ENCODE results near the gene IGF1R. TPM values are rescaled to one million over a fixed set of nuclear protein-coding genes. Genes with fewer than 3 reads are reported as not detected.

IGF1R gene
- total RNA-seq, 1 donor from 2014 or later, result 97.7 TPM

DNA sequence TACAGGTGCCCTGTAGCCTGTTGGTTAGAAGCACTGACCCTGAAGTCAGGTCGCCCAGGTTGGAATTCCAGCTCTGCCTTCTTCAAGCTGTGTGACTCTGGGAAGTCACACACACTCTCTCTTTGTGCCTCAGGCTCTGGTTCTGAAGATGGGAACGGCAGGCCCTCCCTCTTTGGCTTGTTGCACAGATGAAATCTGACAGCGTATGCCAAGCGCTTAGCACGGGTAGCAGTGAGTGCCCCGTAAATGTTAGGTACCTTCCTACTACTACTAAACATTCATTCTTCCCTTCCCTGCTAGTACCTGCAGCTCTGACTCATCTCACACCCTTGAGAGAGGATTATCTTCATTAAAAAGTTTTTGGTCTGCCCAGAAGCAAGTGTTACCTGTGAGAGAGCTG, 220.2 kb downstream of the IGF1R start:
- no peak overlapping the region for H3K27ac ChIP-seq

DNA sequence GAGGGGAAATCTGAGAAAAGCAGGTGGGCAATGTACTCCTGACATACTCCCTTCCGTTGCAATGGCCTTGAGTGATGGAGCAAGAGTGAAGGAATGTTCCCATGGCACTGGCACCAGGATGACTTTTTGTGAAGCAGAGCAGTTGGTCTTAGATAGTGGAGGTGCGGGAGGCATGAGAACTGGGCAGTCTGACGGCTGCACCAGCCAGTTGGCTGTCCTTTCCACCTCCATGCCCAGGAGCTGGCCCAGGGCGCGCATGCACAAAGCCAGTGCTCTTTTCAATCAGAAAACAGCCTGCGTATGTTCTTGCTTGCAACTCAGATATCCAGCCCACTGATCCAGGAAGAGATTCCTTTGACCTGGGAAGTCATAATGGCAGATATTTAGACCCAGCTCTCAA, 222.4 kb downstream of the IGF1R start:
- Histone ChIP-seq H3K9me3 (no peaks in the 10 kb centered on the region), H3K4me3 (no peak overlapping the region), H3K4me1 (peaks cover 54% of the 10 kb centered on the region), H3K36me3 (no peaks in the 10 kb centered on the region), H3K27me3 (no peaks in the 10 kb centered on the region), H3K27ac (no peak overlapping the region)
- no peak for DNase-seq (ENCODE audit: extremely low spot score in 2 of 2)
- intact Hi-C loops (cut with DNase I), result no loop called here
- TF ChIP-seq POLR2A (IDR thresholded peaks at IDR 0.05) (no peak), POLR2AphosphoS5 (IDR thresholded peaks at IDR 0.05; ENCODE audit: insufficient read depth in 1 of 2, low read depth in 1 of 2) (no peak)
- TF ChIP-seq, protein P1, sequence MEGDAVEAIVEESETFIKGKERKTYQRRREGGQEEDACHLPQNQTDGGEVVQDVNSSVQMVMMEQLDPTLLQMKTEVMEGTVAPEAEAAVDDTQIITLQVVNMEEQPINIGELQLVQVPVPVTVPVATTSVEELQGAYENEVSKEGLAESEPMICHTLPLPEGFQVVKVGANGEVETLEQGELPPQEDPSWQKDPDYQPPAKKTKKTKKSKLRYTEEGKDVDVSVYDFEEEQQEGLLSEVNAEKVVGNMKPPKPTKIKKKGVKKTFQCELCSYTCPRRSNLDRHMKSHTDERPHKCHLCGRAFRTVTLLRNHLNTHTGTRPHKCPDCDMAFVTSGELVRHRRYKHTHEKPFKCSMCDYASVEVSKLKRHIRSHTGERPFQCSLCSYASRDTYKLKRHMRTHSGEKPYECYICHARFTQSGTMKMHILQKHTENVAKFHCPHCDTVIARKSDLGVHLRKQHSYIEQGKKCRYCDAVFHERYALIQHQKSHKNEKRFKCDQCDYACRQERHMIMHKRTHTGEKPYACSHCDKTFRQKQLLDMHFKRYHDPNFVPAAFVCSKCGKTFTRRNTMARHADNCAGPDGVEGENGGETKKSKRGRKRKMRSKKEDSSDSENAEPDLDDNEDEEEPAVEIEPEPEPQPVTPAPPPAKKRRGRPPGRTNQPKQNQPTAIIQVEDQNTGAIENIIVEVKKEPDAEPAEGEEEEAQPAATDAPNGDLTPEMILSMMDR (IDR thresholded peaks at IDR 0.05), result no peak

More for the DNA sequence above, 220.2 kb downstream of the IGF1R start:
- Histone ChIP-seq H3K4me3 (no peak overlapping the region), H3K36me3 (no peaks in the 10 kb centered on the region), H3K9me3 (no peaks in the 10 kb centered on the region), H3K4me1 (peaks cover 45% of the 10 kb centered on the region), H3K27me3 (no peaks in the 10 kb centered on the region)
- TF ChIP-seq POLR2AphosphoS5 (IDR thresholded peaks at IDR 0.05; ENCODE audit: insufficient read depth in 1 of 2, low read depth in 1 of 2), result no peak
- no peak for TF ChIP-seq POLR2A (IDR thresholded peaks at IDR 0.05)
- TF ChIP-seq, protein P1 (IDR thresholded peaks at IDR 0.05), result no peak
- intact Hi-C loops (cut with DNase I), result no loop called here
- no peak for DNase-seq (ENCODE audit: extremely low spot score in 2 of 2)

DNA sequence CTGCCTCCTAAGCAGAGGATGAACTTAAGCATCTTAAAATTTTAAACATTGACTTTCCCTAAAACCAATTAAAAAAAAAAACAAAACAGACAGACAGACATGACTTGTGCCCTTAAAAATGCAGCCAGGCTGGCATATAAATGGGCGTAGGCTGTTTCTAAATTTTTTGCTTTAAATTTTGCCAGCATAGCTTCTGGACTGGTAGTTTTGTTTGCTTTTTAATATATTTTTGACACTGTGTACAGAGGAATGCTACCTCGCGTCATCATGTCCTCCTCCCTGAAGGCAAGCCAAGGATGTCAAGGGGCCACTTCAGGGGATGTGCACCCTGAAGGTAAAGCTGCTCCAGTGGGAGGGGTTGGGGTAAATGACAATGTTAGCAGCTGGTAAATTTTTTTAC, 224.4 kb downstream of the IGF1R start:
- TF ChIP-seq POLR2AphosphoS5 (IDR thresholded peaks at IDR 0.05; ENCODE audit: insufficient read depth in 1 of 2, low read depth in 1 of 2), result no peak
- TF ChIP-seq POLR2A (IDR thresholded peaks at IDR 0.05), result no peak
- TF ChIP-seq, protein P1 (IDR thresholded peaks at IDR 0.05), result no peak
- no peaks in the 10 kb centered on the region for H3K27me3 ChIP-seq
- H3K9me3 ChIP-seq, result no peaks in the 10 kb centered on the region
- intact Hi-C loops (cut with DNase I), result no loop called here
- H3K4me3 ChIP-seq, result no peak overlapping the region
- peaks cover 61% of the 10 kb centered on the region for H3K4me1 ChIP-seq
- no peak for DNase-seq (ENCODE audit: extremely low spot score in 2 of 2)
- no peak overlapping the region for H3K27ac ChIP-seq
- H3K36me3 ChIP-seq, result no peaks in the 10 kb centered on the region

DNA sequence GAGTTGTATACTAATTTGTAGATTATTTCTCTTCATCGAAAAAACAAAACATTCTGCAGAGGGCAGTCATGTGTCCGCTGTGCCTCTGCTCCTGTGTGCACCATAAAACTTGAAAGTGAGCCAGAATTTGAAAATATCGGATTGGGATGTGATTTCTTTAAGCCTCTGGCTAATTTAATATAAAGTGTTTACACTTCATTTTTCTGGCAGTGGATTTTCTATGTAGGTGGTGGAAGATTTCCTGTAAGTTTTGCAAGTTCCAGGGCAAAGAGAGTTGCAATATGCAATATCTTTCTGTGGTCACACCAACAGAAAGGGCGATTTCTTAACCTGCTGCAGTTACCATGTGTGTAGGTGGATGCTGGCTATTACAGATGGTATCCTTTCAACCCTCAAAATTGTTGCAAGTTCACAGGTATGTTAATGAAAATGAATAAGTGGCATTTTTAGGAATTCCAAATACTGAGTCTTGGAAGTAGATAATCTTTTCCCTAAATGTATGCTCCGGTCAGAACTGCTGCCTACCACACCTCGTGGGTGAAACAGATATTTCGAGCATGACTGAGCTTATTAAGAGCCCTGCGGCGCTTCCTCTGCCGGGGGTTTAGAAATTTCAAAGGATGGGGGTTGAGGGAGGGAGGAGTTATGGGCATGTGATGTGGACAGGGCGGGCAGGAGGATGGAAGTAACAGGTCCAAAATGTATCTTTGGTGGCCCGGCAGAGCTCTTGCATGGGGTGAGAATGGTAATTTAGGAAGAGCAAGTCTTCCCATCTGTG, 225.3 kb downstream of the IGF1R start:
- Histone ChIP-seq H3K36me3 (no peaks in the 10 kb centered on the region), H3K9me3 (no peaks in the 10 kb centered on the region), H3K27ac (peak overlapping the region; percentile 49), H3K4me1 (peaks cover 56% of the 10 kb centered on the region), H3K27me3 (no peaks in the 10 kb centered on the region), H3K4me3 (no peak overlapping the region)
- intact Hi-C loops (cut with DNase I), result no loop called here
- no peak for DNase-seq (ENCODE audit: extremely low spot score in 2 of 2)
- TF ChIP-seq, protein P1 (IDR thresholded peaks at IDR 0.05), result no peak
- TF ChIP-seq POLR2A (IDR thresholded peaks at IDR 0.05) (no peak), POLR2AphosphoS5 (IDR thresholded peaks at IDR 0.05; ENCODE audit: insufficient read depth in 1 of 2, low read depth in 1 of 2) (no peak)

DNA sequence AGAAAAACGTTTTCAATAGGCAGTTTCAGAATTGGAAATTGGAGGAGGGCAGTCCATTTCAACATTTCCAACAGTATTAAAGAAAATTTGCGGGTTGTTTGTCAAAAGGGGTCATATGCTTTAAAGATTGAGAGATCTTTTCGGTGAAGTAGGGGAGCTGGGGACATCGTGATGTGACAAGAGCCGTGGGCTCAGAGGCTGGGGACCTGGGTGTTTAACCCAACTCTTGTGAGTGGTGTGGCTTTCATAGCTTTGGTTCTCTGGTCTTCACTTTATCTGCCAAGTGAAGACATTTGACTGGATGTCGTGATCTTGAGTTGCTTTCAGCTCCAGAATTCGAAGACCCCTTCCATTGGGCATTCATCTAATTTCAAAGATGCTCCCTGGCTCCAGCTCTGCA, 226.0 kb downstream of the IGF1R start:
- TF ChIP-seq POLR2A (IDR thresholded peaks at IDR 0.05) (no peak), POLR2AphosphoS5 (IDR thresholded peaks at IDR 0.05; ENCODE audit: insufficient read depth in 1 of 2, low read depth in 1 of 2) (no peak)
- TF ChIP-seq, protein P1 (IDR thresholded peaks at IDR 0.05), result no peak
- Histone ChIP-seq H3K4me1 (peaks cover 54% of the 10 kb centered on the region), H3K9me3 (no peaks in the 10 kb centered on the region), H3K4me3 (peak overlapping the region in 1 of 2 donors; percentile 6), H3K27me3 (no peaks in the 10 kb centered on the region), H3K27ac (peak overlapping the region; percentile 49), H3K36me3 (no peaks in the 10 kb centered on the region)
- no peak for DNase-seq (ENCODE audit: extremely low spot score in 2 of 2)
- intact Hi-C loops (cut with DNase I), result no loop called here
